GM12891 (cell line): ENCODE measurements around the gene APLP2.
A peak's percentile ranks its signal among the peaks of the same experiment; 100 is the strongest.

ENCODE experiments used
- DNase-seq: peaks from one replicate; pipeline ENCODE4 v3.0.0; 2011; ENCODE audit warnings: low spot score; ENCODE audit not compliant: insufficient read length
- FAIRE-seq: peaks from 2 replicates; lab custom pipeline; 2011; peaks lifted over from hg19 to GRCh38; lab: Jason Lieb, UNC
- PAX5 ChIP-seq: IDR thresholded peaks from 2 replicates; pipeline ENCODE4 v1.6.1; 2011; ENCODE audit warnings: low read length, moderate library complexity, mild to moderate bottlenecking; ENCODE audit not compliant: insufficient read depth, severe bottlenecking
- POLR2A ChIP-seq: IDR thresholded peaks from 2 replicates; pipeline ENCODE4 v1.6.1; 2011; ENCODE audit warnings: low read depth, low read length, control low read depth
- POLR2AphosphoS5 ChIP-seq: IDR thresholded peaks from 2 replicates; pipeline ENCODE4 v1.6.1; 2011; ENCODE audit warnings: low read depth, low read length, control low read depth
- POU2F2 ChIP-seq: IDR thresholded peaks from 2 replicates; pipeline ENCODE4 v1.6.1; 2011; ENCODE audit warnings: low read depth, mild to moderate bottlenecking, control low read depth, low read length, moderate library complexity
- SPI1 ChIP-seq: IDR thresholded peaks from 2 replicates; pipeline ENCODE4 v1.6.1; 2011; ENCODE audit warnings: low read depth, low read length, control low read depth
- TAF1 ChIP-seq: IDR thresholded peaks from 2 replicates; pipeline ENCODE4 v1.6.1; 2011; ENCODE audit warnings: low read depth, low read length, control low read depth

Gene APLP2

DNA sequence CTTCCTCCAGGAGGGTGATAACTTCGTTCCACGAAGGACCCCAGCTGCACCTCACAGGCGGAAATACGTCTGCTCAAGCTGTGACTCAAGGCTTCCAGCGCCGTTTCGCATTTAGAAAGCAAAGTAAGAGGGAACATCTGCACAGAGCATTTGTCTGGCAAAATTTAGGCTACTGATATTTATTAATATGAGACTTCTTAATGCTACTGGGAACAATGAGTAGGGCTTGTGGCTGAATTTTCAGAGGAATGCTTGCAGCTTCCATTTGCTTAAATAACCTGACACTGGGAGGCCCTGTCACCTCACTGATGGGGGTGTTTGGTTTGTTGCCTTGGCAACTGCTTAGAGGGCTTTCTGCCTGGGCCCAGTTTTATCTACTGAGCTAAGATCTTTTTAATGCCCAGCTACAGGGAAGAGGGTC is 75.2 kb downstream of the APLP2 start:
- no peak for FAIRE-seq
- TF ChIP-seq POU2F2 (no peak), POLR2AphosphoS5 (no peak), PAX5 (no peak), TAF1 (no peak), POLR2A (no peak)
- DNase-seq = no peak

- TF ChIP-seq SPI1 (no peak), POU2F2 (no peak), POLR2AphosphoS5 (no peak)
- FAIRE-seq = no peak
Measured at GRCh38 chr11:130145311-130145812, 75.7 kb downstream of the APLP2 start.

GRCh38 chr11:130145975-130146776 is 76.5 kb downstream of the APLP2 start:
- DNase-seq (no peak), FAIRE-seq (peak; percentile 66)
- TF ChIP-seq PAX5 (no peak), TAF1 (no peak)

More at GRCh38 chr11:130145311-130145812, 75.7 kb downstream of the APLP2 start:
- DNase-seq = no peak

GRCh38 chr11:130146796-130147195 is 77.1 kb downstream of the APLP2 start:
- FAIRE-seq (peak; percentile 43), DNase-seq (no peak)
- TF ChIP-seq POLR2A (no peak), POU2F2 (no peak), SPI1 (peak; percentile 46; the same call in 1 of the 2 replicates), TAF1 (no peak), PAX5 (no peak)

DNA sequence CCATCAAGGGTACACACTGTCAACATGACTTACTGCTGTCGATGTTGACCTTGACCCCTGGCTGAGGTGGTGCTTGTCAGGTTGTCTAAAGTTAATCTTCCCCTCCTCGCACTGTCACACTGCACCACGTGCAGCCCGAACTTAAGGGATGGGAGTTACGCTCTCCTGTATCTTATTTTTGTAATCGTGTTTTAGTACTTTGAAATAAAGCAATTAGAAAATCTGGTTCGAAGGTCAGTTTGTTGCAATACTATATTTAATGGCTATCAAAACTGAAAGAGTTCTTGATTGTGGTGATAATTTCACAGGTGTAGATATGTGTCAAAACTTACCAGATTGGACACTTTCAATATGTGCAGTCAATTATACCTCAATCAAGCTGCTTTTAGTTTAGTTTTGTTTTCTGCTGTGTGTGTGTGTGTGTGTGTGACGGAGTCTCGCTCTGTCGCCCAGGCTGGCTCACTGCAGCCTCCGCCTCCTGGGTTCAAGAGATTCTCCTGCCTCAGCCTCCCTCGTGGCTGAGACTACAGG is 79.2 kb downstream of the APLP2 start:
- FAIRE-seq (no peak), DNase-seq (no peak)
- TF ChIP-seq POLR2AphosphoS5 (no peak), POU2F2 (no peak), TAF1 (no peak), PAX5 (no peak), SPI1 (no peak), POLR2A (no peak)

- no peak for TF ChIP-seq PAX5
- no peak for TF ChIP-seq POLR2A
- FAIRE-seq (peak; percentile 45), DNase-seq (no peak)
Measured at GRCh38 chr11:130150790-130151189, 81.1 kb downstream of the APLP2 start.

DNA sequence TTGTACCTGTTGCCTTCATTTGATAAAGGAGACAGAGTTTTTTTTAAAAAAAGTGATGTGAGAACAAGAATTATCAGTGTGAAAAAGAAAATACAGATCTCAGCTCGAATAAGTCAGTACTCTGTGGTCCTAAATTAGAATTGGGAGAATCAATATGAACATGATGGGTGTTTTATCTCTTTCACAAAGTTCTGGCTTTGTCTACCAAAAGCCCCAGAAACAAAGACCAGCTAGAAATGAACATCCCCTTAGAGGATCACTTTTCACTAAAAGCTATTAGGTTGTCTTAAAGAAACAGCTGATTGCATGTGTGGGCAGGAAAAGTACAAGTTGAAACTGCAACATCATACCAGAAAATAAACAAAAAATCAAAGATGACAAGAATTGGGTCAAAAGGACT is 81.5 kb downstream of the APLP2 start:
- DNase-seq (no peak), FAIRE-seq (no peak)
- no peak for TF ChIP-seq TAF1
- no peak for TF ChIP-seq POLR2AphosphoS5
- no peak for TF ChIP-seq PAX5
- no peak for TF ChIP-seq POLR2A
- TF ChIP-seq POU2F2 = no peak
- peak; percentile 14; the same call in 1 of the 2 replicates for TF ChIP-seq SPI1

DNA sequence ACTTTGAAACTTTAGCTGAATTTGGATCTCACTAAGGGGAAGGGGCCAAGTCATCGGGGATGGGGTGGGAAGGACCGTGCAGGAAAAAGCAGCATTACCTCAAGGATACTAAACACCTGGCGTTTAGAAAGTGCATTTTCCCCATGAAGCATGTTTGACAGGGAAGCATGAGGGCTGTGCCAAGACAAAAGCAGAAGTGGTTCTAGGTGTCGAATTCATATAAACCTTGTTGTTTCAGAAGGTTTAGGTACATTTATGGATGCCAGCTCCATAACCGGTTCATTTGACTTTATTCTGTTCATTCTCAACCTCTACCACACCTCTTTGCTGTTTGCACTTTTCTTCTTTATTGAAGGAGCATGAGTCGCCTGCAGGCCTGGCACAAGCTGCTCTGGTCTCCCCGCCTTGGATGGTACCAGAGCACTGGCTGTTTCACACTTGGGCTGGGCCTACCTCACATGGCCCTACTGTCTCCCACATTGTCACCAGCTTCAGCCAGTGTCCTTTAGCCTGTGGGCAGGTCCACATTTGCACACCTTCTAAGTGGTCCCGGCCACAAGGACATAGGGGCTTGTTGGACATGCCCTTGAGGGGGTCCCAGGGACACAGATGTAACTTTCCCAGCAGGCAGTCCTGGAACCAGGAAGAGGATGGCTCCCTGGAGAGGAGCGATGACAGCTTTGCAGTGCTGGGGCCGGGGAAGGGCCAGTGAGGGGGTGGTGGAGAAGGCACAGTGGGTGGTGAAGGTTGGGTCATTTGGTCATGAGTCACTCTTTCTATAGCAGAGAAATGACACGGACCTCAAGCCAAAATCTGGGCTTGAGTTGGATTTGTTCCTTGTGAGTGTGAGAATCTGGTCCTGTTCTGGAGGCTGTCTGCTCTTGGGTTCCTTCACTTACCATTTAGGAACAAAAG is 86.7 kb downstream of the APLP2 start:
- FAIRE-seq = peak; percentile 66
- no peak for DNase-seq
- TF ChIP-seq POLR2AphosphoS5 (no peak), TAF1 (no peak), SPI1 (peak; percentile 52), POU2F2 (no peak)

GRCh38 chr11:130157101-130157500 is 87.4 kb downstream of the APLP2 start:
- FAIRE-seq (no peak), DNase-seq (no peak)
- TF ChIP-seq TAF1 (no peak), PAX5 (no peak), POLR2A (no peak), POLR2AphosphoS5 (no peak), SPI1 (no peak), POU2F2 (no peak)
